Psoas muscle (tissue), 8 donors: ENCODE measurements around the gene AKR1C3. TPM values are rescaled to one million over a fixed set of nuclear protein-coding genes. Genes with fewer than 3 reads are reported as not detected.
A peak's percentile ranks its signal among the peaks of the same experiment; 100 is the strongest.
"Not testable (repeated sequence)": the region's sequence is repeated elsewhere in the genome, so short reads cannot be mapped to it uniquely, and the experiment has no call there.

Experiments used
- ATAC-seq, 4 donors: fragments of 200-7000 bp; cut with Tn5 transposase; one replicate each; pipeline ENCODE4 v1.9.1; 2020; ENCODE audit warnings: moderate library complexity in 3 of 4, mild to moderate bottlenecking in 2 of 4
- DNase-seq, 2 donors: peaks; one replicate each; pipeline ENCODE4 v3.0.0-alpha.2; 2020
- H3K27ac ChIP-seq: fragments of 200-600 bp; one replicate; pipeline ENCODE4 v1.8.0; 2022
- H3K27me3 ChIP-seq, 3 donors: fragments of 200-600 bp in 1 of 3; one replicate each; pipeline versions ENCODE4 v1.6.1 to v1.8.0; 2013 to 2022; ENCODE audit warnings: low read length in 2 of 3, mild to moderate bottlenecking in 2 of 3, moderate library complexity in 1 of 3; ENCODE audit not compliant: insufficient read depth in 3 of 3
- H3K36me3 ChIP-seq, 2 donors: fragments of 200-600 bp in 1 of 2; one replicate each; pipeline versions ENCODE4 v1.6.1 to v1.8.0; 2013 to 2022; ENCODE audit warnings: low read depth in 1 of 2, mild to moderate bottlenecking in 1 of 2, moderate library complexity in 1 of 2; ENCODE audit not compliant: insufficient read depth in 1 of 2
- H3K4me1 ChIP-seq: fragments of 200-600 bp; one replicate; pipeline ENCODE4 v1.8.0; 2022
- H3K4me3 ChIP-seq: fragments of 200-600 bp; one replicate; pipeline ENCODE4 v1.8.0; 2022; ENCODE audit warnings: mild to moderate bottlenecking
- H3K9me3 ChIP-seq: fragments of 200-600 bp; one replicate; pipeline ENCODE4 v1.8.0; 2022
- WGBS, 3 donors: extraction: QIAGEN DNeasy Blood & Tissue Kit; methylation state at CpG; one replicate each; pipeline versions ENCODE4 v1.1.6 to v1.1.7; 2013; 5-methylcytosine and 5-hydroxymethylcytosine counted together
- intact Hi-C, 2 donors: fragments of 100-400 bp; cut with DNase I; formaldehyde crosslinking; loops; one replicate each; pipeline versions ENCODE4 v1.11.0 to v1.14.2; 2022
- polyA plus RNA-seq, 3 donors: library from polyadenylated mRNA; stranded (reverse); fragments of 200-250 nt; gene quantifications; one replicate each; pipeline ENCODE4 v1.2.3, GENCODE V29; 2013
- total RNA-seq, 4 donors: library from RNA; stranded (reverse); fragmentation: NEBNext Ultra II Directional in 2 of 4; extraction: Animal tissue kit (Norgen Biotek cat#: 25700) in 2 of 4; gene quantifications; one replicate each; pipeline versions ENCODE4 v1.2.1 to v1.2.4, GENCODE V29; 2021 to 2023
- TF ChIP-seq, protein P1 (sequence below): fragments of 200-600 bp; IDR thresholded peaks from one replicate; pipeline ENCODE4 v1.8.0; 2022; ENCODE audit warnings: antibody characterized with exemption
- donor health status: healthy with polysubstance abuse.
- donor health status: DM: no; HTN: no; CAD: no; lungs with moderate emphysema.
- donor health status: Bipolar disorder and iron deficiency.
- donor health status: healthy.
- donor health status: DM: yes; HTN: yes; CAD: no.
- donor health status: DM: no; HTN: no; CAD: no.
- donor health status: DM: no; HTN: no; CAD: no.
- donor health status: DM: yes; HTN: yes; CAD: no.

Gene AKR1C3
- total and polyA plus RNA-seq, 7 donors: 16.6 to 1,247 (median 33.7) TPM

DNA sequence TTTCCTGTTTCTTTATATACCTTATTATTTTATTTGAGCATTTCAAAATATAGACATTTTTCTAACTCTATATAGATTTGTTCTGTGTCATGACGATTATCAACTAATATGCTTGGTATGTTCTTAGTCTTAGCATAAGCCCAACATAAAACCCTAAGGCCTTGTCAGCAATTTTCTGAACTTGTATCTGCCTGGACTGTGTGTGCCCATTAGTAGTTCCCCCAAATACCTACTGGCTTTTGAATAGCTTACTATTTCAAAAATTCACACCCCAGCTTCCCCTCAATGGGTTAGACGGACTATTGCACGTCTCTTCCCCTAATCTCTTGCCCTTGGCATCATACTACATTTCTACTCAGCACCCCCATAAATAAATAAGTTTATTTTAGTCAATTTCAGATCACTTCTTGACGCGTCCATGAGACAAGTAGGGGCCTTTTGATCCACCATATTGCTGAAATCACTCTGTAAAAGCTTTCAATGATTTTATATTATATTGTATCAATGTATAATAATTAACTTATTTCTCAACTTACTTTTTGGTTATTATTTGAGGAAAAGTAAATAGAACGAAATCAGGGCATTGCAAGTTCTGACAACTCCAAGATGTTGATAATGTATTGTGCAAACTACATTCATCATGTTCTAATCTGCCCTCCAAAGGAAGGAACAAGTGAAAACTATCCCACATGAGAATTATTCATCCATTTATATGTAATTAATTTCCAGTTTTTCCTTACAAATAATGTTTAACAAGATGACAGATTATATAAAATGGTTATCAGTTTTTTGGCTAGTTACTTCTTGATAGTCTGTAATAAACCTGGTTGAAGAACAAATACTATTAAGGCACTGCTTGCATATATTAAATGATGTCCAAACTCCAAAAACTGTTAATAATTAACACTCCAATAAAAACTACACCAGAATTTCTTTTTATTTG, 1.1 kb upstream of the AKR1C3 start:
- Histone ChIP-seq H3K9me3 (peaks cover 7% of the 10 kb centered on the region), H3K27me3 (no peaks in the 10 kb centered on the region), H3K4me1 (no peaks in the 10 kb centered on the region), H3K36me3 (peaks cover 0 to 16% of the 10 kb centered on the region in 2 donors), H3K27ac (no peak overlapping the region), H3K4me3 (peak overlapping the region; percentile 68)
- WGBS, 3 donors: 93 to 95% (median 93%) methylated on average over 6 of the region's 6 CpGs
- TF ChIP-seq, protein P1, sequence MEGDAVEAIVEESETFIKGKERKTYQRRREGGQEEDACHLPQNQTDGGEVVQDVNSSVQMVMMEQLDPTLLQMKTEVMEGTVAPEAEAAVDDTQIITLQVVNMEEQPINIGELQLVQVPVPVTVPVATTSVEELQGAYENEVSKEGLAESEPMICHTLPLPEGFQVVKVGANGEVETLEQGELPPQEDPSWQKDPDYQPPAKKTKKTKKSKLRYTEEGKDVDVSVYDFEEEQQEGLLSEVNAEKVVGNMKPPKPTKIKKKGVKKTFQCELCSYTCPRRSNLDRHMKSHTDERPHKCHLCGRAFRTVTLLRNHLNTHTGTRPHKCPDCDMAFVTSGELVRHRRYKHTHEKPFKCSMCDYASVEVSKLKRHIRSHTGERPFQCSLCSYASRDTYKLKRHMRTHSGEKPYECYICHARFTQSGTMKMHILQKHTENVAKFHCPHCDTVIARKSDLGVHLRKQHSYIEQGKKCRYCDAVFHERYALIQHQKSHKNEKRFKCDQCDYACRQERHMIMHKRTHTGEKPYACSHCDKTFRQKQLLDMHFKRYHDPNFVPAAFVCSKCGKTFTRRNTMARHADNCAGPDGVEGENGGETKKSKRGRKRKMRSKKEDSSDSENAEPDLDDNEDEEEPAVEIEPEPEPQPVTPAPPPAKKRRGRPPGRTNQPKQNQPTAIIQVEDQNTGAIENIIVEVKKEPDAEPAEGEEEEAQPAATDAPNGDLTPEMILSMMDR: no peak
- no peak for DNase-seq
- ATAC-seq: no peak
- intact Hi-C loops: loop anchor here (10.0 kb wide), 3 partner anchors 78 to 192 kb away; no protein-coding TSS in a partner anchor

DNA sequence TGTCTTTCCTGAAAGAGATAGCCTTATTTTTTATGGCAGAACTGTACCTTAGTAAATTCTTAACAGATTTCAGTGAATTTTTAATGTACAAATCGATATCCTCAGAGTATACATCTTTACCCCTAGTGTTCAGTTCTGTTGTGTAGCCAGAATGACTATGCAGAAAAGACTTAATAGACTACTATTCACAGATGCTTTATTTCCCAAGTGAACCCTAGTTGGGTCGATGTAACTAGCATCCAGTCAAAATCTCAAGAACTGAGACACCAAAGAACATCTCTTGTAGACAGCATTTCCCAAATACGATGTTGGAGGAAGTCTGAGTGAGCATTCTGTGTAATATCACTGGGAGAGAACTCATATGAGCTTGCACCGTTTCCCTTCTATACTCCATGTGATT, 1.5 kb downstream of the AKR1C3 start:
- peak overlapping the region; percentile 73 for H3K27ac ChIP-seq
- TF ChIP-seq, protein P1: no peak
- H3K27me3 ChIP-seq: no peaks in the 10 kb centered on the region
- 59 to 76% (median 66%) methylated on average over 4 of the region's 4 CpGs for WGBS, 3 donors
- DNase-seq: no peak
- no peaks in the 10 kb centered on the region for H3K4me1 ChIP-seq
- ATAC-seq: peak in 3 of 4 donors; percentile 34 to 52 (median 38)
- no peaks in the 10 kb centered on the region for H3K9me3 ChIP-seq
- H3K4me3 ChIP-seq: peak overlapping the region; percentile 68
- intact Hi-C loops: loop anchor here (1.0 to 10.0 kb wide), 7 partner anchors 76 to 245 kb away; partner anchors contain the start of gene AKR1C2 (in 1 of the 2)
- H3K36me3 ChIP-seq: peaks cover 0 to 41% of the 10 kb centered on the region in 2 donors

DNA sequence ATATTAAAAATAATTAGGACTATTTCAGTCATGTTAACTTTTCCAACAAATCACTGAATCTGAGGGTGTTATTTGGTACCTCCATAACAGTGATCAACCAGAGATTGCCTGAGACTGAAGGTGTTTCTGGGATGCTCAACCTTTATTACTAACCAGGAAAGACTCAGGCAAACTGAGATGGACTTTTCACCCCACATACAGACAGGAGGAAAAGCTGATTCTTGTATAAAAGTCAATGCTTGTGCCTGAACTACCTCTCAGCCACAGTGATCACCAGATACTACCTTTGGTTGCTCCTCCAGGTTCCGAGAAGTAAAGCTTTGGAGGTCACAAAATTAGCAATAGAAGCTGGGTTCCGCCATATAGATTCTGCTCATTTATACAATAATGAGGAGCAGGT, 1.9 kb downstream of the AKR1C3 start:
- H3K9me3 ChIP-seq: no peaks in the 10 kb centered on the region
- peak overlapping the region; percentile 73 for H3K27ac ChIP-seq
- TF ChIP-seq, protein P1: no peak
- DNase-seq (no peak), ATAC-seq (no peak)
- peaks cover 0 to 45% of the 10 kb centered on the region in 2 donors for H3K36me3 ChIP-seq
- intact Hi-C loops: loop anchor here (5.0 to 10.0 kb wide), 5 partner anchors 81 to 244 kb away; partner anchors contain the start of gene AKR1C2 (in 1 of the 2)
- H3K4me3 ChIP-seq: peak overlapping the region; percentile 68
- no peaks in the 10 kb centered on the region for H3K4me1 ChIP-seq
- no peaks in the 10 kb centered on the region for H3K27me3 ChIP-seq
- 68 to 98% (median 73%) methylated on average over 2 of the region's 2 CpGs for WGBS, 3 donors

DNA sequence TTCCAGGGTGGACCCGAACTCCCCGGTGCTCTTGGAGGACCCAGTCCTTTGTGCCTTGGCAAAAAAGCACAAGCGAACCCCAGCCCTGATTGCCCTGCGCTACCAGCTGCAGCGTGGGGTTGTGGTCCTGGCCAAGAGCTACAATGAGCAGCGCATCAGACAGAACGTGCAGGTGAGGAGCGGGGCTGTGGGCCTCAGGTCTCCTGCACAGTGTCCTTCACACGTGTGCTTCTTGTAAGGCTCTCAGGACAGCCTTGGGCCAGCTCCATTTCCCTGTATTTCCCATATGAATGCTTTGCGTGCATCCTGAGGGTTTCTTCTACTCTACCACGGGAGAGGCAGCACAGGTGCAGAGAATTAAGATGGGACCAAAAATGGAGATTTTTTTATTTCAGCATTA, 8.3 kb downstream of the AKR1C3 start:
- peaks cover 0 to 97% of the 10 kb centered on the region in 2 donors for H3K36me3 ChIP-seq
- H3K4me1 ChIP-seq, ATAC-seq, DNase-seq, H3K9me3 ChIP-seq, H3K27me3 ChIP-seq, intact Hi-C loops, H3K4me3 ChIP-seq, H3K27ac ChIP-seq: not testable (repeated sequence)
- 70 to 84% (median 76%) methylated on average over 2 to 3 of the region's 11 CpGs for WGBS, 3 donors

DNA sequence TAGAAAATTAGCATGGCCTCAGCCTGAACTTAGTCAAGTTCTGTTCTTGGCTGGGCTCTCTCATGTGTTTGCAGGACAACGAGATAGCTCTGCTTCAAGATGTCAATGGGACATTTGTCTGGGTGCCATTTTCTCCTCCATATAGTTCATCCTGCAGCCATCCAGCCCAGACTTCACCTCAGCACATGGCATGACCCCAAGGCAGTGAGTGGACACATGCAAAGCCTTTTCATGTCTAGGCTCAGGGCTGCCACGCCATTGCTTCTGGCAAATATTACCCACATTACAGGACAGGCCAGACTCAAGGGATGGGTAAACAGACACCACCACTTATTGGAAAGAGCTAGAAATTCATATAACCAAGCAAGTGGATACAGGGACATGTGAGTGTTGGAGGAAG, 9.3 kb downstream of the AKR1C3 start:
- WGBS, 3 donors: 75 to 82% (median 81%) methylated on average over 2 of the region's 2 CpGs
- Histone ChIP-seq H3K27me3 (no peaks in the 10 kb centered on the region), H3K27ac (no peak overlapping the region), H3K36me3 (peaks cover 0 to 94% of the 10 kb centered on the region in 2 donors), H3K4me3 (peak overlapping the region; percentile 0), H3K9me3 (no peaks in the 10 kb centered on the region), H3K4me1 (no peaks in the 10 kb centered on the region)
- intact Hi-C loops: no loop called here
- TF ChIP-seq, protein P1: no peak
- ATAC-seq: peak in 1 of 4 donors; percentile 29
- DNase-seq: no peak
